ENCODE results near the gene NSUN7. TPM values are rescaled to one million over a fixed set of nuclear protein-coding genes. Genes with fewer than 3 reads are reported as not detected.

Gene NSUN7
- total RNA-seq, 2 experiments from 2014 or later, result 0.16 to 0.23 TPM

GRCh38 chr4:40820101-40820500, 70.3 kb downstream of the NSUN7 start:
- H3K36me3 Mint-ChIP-seq (ENCODE audit: low read depth), result no peaks in the 10 kb centered on the region
- ChIA-PET CTCF (interaction anchor here (0.5 to 1.2 kb wide), 4 partner anchors 10 to 45 kb away, joined by 3 to 5 read pairs (median 3); no protein-coding TSS in a partner anchor), POLR2A (no interaction called here)
- intact Hi-C loops (cut with DNase I, micrococcal nuclease), result no loop called here
- H3K27me3 Mint-ChIP-seq, result peaks cover 1% of the 10 kb centered on the region
- ATAC-seq (no peak), DNase-seq (no peak)
- no peak overlapping the region for H3K4me3 Mint-ChIP-seq
- no peaks in the 10 kb centered on the region for H3K4me1 Mint-ChIP-seq
- H3K9me3 Mint-ChIP-seq (ENCODE audit: low read depth), result no peaks in the 10 kb centered on the region
- H3K27ac Mint-ChIP-seq, result no peak overlapping the region

GRCh38 chr4:40822420-40823166, 72.8 kb downstream of the NSUN7 start:
- no peak overlapping the region for H3K27ac Mint-ChIP-seq
- peaks cover 2% of the 10 kb centered on the region for H3K4me1 Mint-ChIP-seq
- ChIA-PET POLR2A (no interaction called here), CTCF (interaction anchor here (0.6 to 1.6 kb wide), 3 partner anchors 13 to 100 kb away, joined by 3 to 4 read pairs (median 3); no protein-coding TSS in a partner anchor)
- ATAC-seq (no peak), DNase-seq (no peak)
- intact Hi-C loops (cut with DNase I, micrococcal nuclease), result no loop called here
- H3K27me3 Mint-ChIP-seq, result peaks cover 1% of the 10 kb centered on the region
- H3K36me3 Mint-ChIP-seq (ENCODE audit: low read depth), result no peaks in the 10 kb centered on the region
- H3K4me3 Mint-ChIP-seq, result no peak overlapping the region
- no peaks in the 10 kb centered on the region for H3K9me3 Mint-ChIP-seq (ENCODE audit: low read depth)

- Mint-ChIP-seq H3K4me3 (no peak overlapping the region), H3K36me3 (ENCODE audit: low read depth) (no peaks in the 10 kb centered on the region), H3K27me3 (peaks cover 4% of the 10 kb centered on the region), H3K27ac (no peak overlapping the region), H3K4me1 (peaks cover 7% of the 10 kb centered on the region), H3K9me3 (ENCODE audit: low read depth) (peaks cover 5% of the 10 kb centered on the region)
- DNase-seq, result no peak
- intact Hi-C loops (cut with DNase I, micrococcal nuclease), result no loop called here
- CTCF ChIA-PET, result interaction anchor here (1.0 to 3.0 kb wide), 3 partner anchors 13 to 16 kb away, joined by 4 to 11 read pairs (median 4); no protein-coding TSS in a partner anchor
- ATAC-seq, result no peak
- POLR2A ChIA-PET, result no interaction called here
These were observed 75.5 kb downstream of the NSUN7 start for GRCh38 chr4:40825014-40825838.

GRCh38 chr4:40826821-40827220, 77.1 kb downstream of the NSUN7 start:
- DNase-seq (no peak), ATAC-seq (no peak)
- Mint-ChIP-seq H3K9me3 (ENCODE audit: low read depth) (peaks cover 5% of the 10 kb centered on the region), H3K27ac (no peak overlapping the region), H3K4me3 (no peak overlapping the region), H3K27me3 (peaks cover 4% of the 10 kb centered on the region), H3K36me3 (ENCODE audit: low read depth) (no peaks in the 10 kb centered on the region), H3K4me1 (peaks cover 7% of the 10 kb centered on the region)
- CTCF ChIA-PET, result interaction anchor here (0.6 to 3.0 kb wide), 3 partner anchors 14 to 343 kb away, joined by 3 to 11 read pairs (median 3); no protein-coding TSS in a partner anchor
- intact Hi-C loops (cut with DNase I, micrococcal nuclease), result no loop called here
- POLR2A ChIA-PET, result no interaction called here

GRCh38 chr4:40827758-40828157, 78.0 kb downstream of the NSUN7 start:
- H3K36me3 Mint-ChIP-seq (ENCODE audit: low read depth), result no peaks in the 10 kb centered on the region
- POLR2A ChIA-PET, result interaction anchor here (0.7 kb wide), 1 partner anchor 20 kb away, joined by 3 read pairs; no protein-coding TSS in a partner anchor
- peaks cover 7% of the 10 kb centered on the region for H3K4me1 Mint-ChIP-seq
- DNase-seq (peak; percentile 20), ATAC-seq (peak; percentile 63)
- CTCF ChIA-PET, result interaction anchor here (3.0 kb wide), 1 partner anchor 13 kb away, joined by 11 read pairs; no protein-coding TSS in a partner anchor
- H3K27ac Mint-ChIP-seq, result no peak overlapping the region
- peaks cover 5% of the 10 kb centered on the region for H3K9me3 Mint-ChIP-seq (ENCODE audit: low read depth)
- H3K27me3 Mint-ChIP-seq, result peaks cover 4% of the 10 kb centered on the region
- intact Hi-C loops (cut with DNase I, micrococcal nuclease), result no loop called here
- H3K4me3 Mint-ChIP-seq, result no peak overlapping the region

GRCh38 chr4:40828661-40829060, 78.9 kb downstream of the NSUN7 start:
- CTCF ChIA-PET, result interaction anchor here (0.8 kb wide), 1 partner anchor 369 kb away, joined by 3 read pairs; no protein-coding TSS in a partner anchor
- Mint-ChIP-seq H3K36me3 (ENCODE audit: low read depth) (no peaks in the 10 kb centered on the region), H3K4me1 (peaks cover 7% of the 10 kb centered on the region), H3K4me3 (no peak overlapping the region), H3K27ac (no peak overlapping the region), H3K27me3 (peaks cover 3% of the 10 kb centered on the region), H3K9me3 (ENCODE audit: low read depth) (peaks cover 5% of the 10 kb centered on the region)
- DNase-seq (no peak), ATAC-seq (no peak)
- intact Hi-C loops (cut with DNase I, micrococcal nuclease), result no loop called here
- POLR2A ChIA-PET, result interaction anchor here (0.7 kb wide), 1 partner anchor 19 kb away, joined by 3 read pairs; no protein-coding TSS in a partner anchor

- CTCF ChIA-PET, result interaction anchor here (3.6 kb wide), 1 partner anchor 11 kb away, joined by 12 read pairs; no protein-coding TSS in a partner anchor
- peaks cover 7% of the 10 kb centered on the region for H3K4me1 Mint-ChIP-seq
- ATAC-seq (no peak), DNase-seq (no peak)
- H3K27ac Mint-ChIP-seq, result no peak overlapping the region
- no peak overlapping the region for H3K4me3 Mint-ChIP-seq
- POLR2A ChIA-PET, result no interaction called here
- peaks cover 3% of the 10 kb centered on the region for H3K27me3 Mint-ChIP-seq
- no peaks in the 10 kb centered on the region for H3K36me3 Mint-ChIP-seq (ENCODE audit: low read depth)
- H3K9me3 Mint-ChIP-seq (ENCODE audit: low read depth), result peaks cover 5% of the 10 kb centered on the region
- intact Hi-C loops (cut with DNase I, micrococcal nuclease), result no loop called here
These were observed 79.8 kb downstream of the NSUN7 start for GRCh38 chr4:40829586-40829985.

- Mint-ChIP-seq H3K4me1 (peaks cover 5% of the 10 kb centered on the region), H3K27me3 (peaks cover 3% of the 10 kb centered on the region), H3K9me3 (ENCODE audit: low read depth) (peaks cover 5% of the 10 kb centered on the region), H3K4me3 (no peak overlapping the region), H3K27ac (no peak overlapping the region), H3K36me3 (ENCODE audit: low read depth) (no peaks in the 10 kb centered on the region)
- CTCF ChIA-PET, result interaction anchor here (1.2 to 3.6 kb wide), 2 partner anchors 9 to 14 kb away, joined by 3 to 12 read pairs; no protein-coding TSS in a partner anchor
- POLR2A ChIA-PET, result interaction anchor here (0.6 kb wide), 2 partner anchors 542 to 1598 kb away, joined by 4 to 6 read pairs; no protein-coding TSS in a partner anchor
- no peak for DNase-seq
- ATAC-seq, result no peak
- intact Hi-C loops (cut with DNase I, micrococcal nuclease), result no loop called here
These were observed 81.6 kb downstream of the NSUN7 start for GRCh38 chr4:40831146-40831907.

GRCh38 chr4:40832175-40832574, 82.4 kb downstream of the NSUN7 start:
- POLR2A ChIA-PET, result no interaction called here
- intact Hi-C loops (cut with DNase I, micrococcal nuclease), result no loop called here
- Mint-ChIP-seq H3K27ac (no peak overlapping the region), H3K36me3 (ENCODE audit: low read depth) (no peaks in the 10 kb centered on the region), H3K4me1 (peaks cover 5% of the 10 kb centered on the region), H3K4me3 (no peak overlapping the region), H3K9me3 (ENCODE audit: low read depth) (peaks cover 5% of the 10 kb centered on the region), H3K27me3 (peaks cover 3% of the 10 kb centered on the region)
- ATAC-seq (no peak), DNase-seq (no peak)
- CTCF ChIA-PET, result interaction anchor here (3.6 kb wide), 1 partner anchor 9 kb away, joined by 12 read pairs; no protein-coding TSS in a partner anchor

- ChIA-PET CTCF (interaction anchor here (0.6 to 0.7 kb wide), 2 partner anchors 280 to 309 kb away, joined by 3 read pairs; no protein-coding TSS in a partner anchor), POLR2A (no interaction called here)
- intact Hi-C loops (cut with DNase I, micrococcal nuclease), result no loop called here
- Mint-ChIP-seq H3K9me3 (ENCODE audit: low read depth) (peaks cover 2% of the 10 kb centered on the region), H3K4me1 (peaks cover under 1% of the 10 kb centered on the region), H3K36me3 (ENCODE audit: low read depth) (no peaks in the 10 kb centered on the region), H3K4me3 (no peak overlapping the region), H3K27ac (no peak overlapping the region), H3K27me3 (peaks cover 3% of the 10 kb centered on the region)
- no peak for ATAC-seq
- DNase-seq, result no peak
These were observed 83.5 kb downstream of the NSUN7 start for GRCh38 chr4:40833212-40833611.
